ENCODE measurements around the gene FDCSP.

- TF ChIP-seq POLR2AphosphoS5 (IDR thresholded peaks at IDR 0.05; ENCODE audit: low read depth, low read length) (no peak), POLR2A (IDR thresholded peaks at IDR 0.05; ENCODE audit: low read depth, low read length) (no peak)
These were observed at the start of gene FDCSP for GRCh38 chr4:70225824-70226223.
